ENCODE data around the gene COA1.
"Not testable (repeated sequence)": the region's sequence is repeated elsewhere in the genome, so short reads cannot be mapped to it uniquely, and the experiment has no call there.

Gene COA1

DNA sequence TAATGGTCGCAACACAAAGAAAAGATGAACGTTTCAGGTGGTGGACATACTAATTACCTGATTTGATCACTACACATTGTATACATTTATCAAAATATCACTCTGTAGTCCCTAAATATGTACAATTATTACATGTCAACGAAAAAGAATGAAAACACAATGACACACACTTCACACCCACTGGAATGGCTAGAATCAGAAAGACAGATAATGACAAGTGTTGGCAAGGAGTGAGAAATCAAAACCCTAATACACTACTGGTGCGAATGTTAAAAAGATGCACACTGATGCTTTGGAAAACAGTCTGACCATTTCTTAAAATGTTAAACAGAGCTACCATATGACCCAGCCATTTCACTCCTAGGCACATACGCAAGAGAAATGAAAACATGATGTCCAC is 2.3 kb downstream of the COA1 start:
- no peak for DNase-seq (ENCODE audit: low read depth)

DNA sequence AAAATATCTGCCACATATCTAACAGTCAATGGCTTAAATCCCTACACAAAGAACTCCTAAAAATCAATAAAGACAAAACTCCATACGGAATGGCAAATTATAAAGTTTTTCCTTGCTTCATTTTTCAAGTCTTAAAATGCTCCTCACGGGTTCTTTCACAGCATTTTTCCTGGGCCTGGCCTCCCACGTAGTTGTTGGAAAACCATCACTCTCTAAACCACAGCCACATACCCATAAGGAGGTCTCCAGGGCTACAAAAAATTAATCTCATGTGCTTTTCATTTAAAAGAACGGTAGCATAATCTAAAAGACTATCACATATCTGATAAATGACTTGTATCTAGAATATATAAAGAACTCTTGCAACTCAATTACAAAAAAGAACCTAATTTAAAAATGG is 2.9 kb downstream of the COA1 start:
- no peak for DNase-seq (ENCODE audit: low read depth)

DNA sequence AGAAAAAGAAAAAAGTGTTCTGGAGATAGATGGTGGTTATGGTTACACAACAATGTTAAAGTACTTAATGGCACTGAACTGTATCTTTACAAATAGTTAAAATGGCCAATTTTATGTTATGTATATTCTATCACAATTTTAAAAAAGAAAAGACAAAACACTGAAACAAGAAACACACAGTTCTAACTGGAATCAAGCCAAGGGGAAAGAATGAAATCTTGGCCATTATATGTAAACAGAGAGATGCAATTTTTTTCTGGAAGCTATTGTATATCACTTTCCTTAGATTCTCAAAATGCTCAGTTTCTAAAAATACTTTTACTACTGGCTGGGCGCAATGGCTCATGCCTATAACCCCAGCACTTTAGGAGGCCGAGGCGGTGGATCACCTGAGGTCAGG is 4.1 kb downstream of the COA1 start:
- DNase-seq (ENCODE audit: low read depth), result no peak

DNA sequence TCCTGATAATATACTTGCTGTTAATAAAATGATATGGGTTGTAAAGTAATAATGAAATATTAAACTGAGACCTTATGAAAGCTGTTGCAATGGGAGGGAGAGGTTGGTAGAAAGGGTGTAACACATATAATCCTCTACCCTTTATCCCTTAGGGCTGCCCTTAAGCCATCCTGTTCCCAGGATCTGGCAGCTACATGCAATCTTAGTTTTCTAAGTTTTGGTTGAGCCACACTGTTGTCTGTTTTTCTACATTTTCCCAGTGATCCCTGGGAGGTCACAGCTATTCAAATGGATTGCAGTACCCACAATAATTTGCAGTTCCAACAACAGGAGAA is 6.3 kb downstream of the COA1 start:
- no peak for DNase-seq (ENCODE audit: low read depth)

DNA sequence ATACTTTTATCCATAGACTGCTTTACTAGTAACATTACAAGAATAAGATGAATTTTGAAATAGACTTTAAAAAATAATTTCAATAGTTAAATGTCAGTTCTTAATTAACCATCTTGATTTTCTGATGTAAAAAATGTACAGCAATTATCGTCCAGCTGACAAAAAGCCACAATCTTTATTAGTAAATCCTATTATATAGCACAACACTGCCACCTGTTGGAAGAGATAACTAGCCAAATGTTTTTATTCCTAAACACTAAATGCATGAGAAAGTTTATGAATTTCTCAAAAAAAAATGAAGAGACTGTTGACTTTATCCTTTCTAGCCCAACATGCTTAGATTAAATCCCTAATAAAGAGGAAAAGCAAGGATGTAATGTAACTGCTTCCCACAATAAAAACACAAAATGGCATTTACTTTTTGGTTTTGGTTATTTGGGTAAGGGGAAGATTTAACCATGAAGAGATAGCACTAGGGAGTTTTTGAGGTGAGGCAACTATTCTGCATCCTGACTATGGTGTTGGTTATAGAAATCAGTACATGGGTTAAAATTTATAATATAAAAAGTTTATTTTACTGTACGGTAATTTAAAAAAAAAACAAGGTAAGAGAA is 8.0 kb downstream of the COA1 start:
- no peak for DNase-seq (ENCODE audit: low read depth)

DNA sequence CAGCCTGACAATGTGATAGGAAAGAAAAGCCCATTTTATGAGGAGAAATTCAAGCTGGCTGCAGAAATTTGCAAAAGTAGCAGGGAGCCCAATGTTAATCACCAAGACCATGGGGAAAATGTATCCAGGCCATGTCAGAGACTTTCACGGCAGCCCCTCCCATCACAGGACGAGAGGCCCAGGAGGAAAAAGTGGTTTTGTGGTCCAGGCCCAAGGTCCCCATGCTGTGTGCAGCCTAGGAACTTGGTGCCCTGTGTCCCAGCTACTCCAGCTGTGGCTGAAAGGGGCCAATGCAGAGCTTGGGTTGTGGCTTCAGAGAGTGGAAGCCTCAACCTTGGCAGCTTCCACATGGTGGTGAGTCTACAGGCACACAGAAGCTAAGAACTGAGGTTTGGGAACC is 12.7 kb downstream of the COA1 start:
- no peak for DNase-seq (ENCODE audit: low read depth)

DNA sequence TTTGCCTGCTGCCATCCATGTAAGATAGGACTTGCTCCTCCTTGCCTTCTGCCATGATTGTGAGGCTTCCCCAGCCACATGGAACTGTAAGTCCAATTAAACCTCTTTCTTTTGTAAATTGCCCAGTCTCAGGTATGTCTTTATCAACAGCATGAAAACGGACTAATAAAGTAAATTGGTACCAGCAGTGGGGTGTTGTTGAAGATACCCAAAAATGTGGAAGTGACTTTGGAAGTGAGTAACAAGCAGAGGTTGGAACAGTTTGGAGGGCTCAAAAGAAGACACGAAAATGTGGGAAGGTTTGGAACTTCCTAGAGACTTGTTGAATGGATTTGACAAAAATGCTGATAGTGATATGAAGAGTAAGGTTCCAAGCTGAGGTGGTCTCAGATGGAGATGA is 13.4 kb downstream of the COA1 start:
- not testable (repeated sequence) for DNase-seq (ENCODE audit: low read depth)

DNA sequence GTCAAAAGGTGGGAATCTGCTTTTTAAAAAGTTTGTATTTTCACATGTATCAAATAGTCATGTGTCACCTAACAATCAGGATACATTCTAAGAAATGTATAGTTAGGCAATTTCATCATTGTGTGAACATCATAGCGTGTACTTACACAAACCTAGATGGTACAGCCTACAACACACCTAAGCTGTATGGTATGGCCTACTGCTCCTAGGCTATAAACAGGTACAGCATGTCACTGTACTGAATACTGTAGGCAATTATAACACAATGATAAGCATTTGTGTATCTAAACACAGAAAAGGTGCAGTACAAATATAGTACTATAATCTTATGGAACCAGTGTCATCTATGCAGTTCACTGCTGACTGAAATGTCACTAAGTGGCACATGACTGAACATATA is 17.8 kb downstream of the COA1 start:
- no peak for DNase-seq (ENCODE audit: low read depth)

DNA sequence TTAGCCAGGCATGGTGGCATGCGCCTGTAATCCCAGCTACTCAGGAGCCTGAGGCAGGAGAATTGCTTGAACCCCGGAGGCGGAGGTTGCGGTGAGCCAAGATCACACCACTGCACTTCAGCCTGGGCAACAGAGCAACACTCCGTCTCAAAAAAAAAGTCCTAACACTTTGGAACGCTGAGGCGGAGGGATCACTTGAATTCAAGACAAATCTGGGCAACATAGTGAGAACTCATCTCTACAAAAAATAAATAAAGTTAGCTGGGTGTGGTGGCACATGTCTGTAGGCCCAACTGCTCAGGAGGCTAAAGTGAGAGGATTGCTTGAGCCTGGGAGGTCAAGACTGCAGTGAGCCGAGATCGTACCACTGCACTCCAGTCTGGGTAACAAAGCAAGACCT is 21.3 kb downstream of the COA1 start:
- not testable (repeated sequence) for DNase-seq (ENCODE audit: low read depth)

DNA sequence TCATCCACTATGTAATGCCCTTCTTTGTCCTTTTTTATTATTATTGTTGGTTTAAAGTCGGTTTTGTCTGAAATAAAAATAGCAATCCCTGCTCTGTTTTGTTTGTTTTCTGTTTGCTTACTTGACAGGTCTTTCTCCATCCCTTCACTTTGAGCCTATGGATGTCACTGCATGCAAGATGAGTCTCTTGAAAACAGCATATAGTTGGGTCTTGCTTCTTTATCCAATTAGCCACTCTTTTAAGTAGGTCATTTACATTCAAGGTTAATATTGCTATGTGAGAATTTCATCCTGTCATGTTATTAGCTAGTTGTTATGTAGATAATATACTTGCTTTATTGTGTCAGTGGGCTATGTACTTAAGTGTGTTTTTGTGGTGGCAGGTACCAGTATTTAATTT is 25.8 kb downstream of the COA1 start:
- DNase-seq (ENCODE audit: low read depth), result no peak

DNA sequence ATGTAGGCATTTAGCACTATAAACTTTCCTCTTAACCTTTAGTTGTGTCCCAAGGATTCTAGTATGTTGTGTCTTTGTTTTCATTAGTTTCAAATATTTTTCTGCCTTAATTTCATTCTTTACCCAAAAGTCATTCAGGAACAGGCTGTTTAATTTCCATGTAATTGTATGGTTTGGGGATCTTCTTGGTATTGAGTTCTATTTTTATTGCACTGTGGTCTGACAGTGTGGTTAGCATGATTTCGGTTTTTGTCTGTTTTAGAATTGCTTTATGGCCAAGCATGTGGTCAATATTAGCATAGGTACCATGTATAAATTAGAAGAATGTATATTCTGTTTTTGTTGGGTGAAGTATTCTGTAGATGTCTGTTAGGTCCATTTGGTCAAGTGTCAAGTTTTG is 26.3 kb downstream of the COA1 start:
- DNase-seq (ENCODE audit: low read depth), result no peak

DNA sequence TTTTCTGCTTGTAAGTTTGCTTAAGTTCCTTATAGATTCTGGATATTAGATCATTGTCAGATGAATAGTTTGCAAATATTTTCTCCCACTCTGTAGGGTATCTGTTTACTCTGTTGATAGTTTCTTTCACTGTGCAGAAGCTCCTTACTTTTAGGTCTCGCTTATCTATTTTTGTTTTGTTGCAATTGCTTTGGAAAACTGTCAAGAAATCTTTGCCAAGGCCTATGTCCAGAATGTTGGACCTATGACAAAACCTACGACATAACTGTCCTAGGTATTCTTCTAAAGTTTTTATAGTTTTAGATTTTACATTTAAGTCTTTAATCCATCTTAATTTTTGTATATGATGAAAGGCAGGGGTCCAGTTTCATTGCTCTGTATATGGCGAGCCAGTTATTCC is 27.4 kb downstream of the COA1 start:
- no peak for DNase-seq (ENCODE audit: low read depth)

DNA sequence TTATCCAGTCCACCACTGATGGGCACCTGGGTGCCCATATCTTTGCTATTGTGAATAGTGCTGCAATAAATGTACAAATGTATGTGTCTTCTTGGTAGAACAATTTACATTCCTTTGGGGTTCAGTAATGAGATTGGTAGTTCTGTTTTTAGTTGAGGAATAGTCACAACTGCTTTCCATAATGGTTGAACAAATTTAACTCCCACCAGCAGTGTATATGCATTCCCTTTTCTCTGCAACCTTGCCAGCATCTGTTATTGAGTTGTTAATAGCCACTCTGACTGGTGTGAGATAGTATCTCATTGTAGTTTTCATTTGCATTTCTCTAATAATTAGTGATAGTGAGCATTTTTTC is 27.8 kb downstream of the COA1 start:
- no peak for DNase-seq (ENCODE audit: low read depth)

DNA sequence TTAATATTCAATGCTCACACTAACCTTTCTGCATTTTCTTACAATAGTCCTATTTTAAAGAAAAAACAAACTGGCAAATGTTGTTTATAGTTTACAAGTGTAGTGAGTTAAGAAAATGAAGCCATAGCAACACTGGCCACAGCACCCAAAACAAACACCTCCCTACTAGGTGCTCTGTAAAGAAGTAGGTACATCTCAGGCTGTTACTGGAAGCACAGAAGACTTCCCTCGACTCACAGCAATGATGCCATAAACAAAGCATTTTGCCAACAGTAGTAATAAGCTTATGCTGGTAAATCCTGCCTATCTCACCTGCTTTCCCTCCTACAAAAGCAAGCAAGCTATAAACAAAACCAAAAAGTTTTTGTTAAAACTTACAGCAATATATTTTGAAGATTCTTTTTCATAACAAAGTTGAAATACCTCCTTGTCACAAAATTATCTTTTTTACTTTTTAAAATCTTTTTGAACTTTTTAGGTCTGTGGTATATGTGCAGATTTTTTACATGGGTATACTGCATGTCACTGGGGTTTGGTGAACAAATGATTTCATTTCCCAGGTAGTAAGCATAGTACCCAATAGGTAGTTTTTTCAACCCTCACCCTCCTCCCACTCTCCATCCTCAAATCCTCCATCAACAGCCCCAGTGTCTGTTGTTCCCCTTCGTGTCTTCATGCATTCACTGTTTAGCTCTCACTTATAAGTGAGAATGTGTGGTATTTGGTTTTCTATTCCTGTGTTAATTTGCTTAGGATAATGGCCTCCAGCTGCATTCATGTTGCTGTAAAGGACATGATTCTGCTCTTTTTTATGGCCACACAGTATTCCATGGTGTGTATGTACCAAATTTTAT is 28.4 kb downstream of the COA1 start:
- DNase-seq (ENCODE audit: low read depth), result no peak

DNA sequence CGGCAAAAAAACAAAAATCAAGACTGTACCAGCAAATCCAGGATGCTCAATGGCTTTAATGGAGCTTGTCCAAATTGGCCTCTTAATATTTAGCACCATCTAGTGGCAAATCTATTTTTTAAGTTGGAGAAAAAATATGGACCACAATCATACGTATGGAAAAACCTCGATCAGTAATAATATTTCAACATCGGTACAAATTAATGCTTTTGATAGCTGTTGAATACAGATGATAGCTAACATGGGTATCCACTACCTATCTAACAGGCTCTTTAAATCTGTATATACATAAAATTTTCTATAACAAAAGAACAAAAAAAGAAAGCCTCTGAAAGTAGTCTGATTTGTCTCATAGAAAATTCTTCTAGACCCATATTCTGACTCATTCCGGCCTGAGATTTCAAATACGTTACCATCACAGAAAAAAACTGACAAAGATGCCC is 29.2 kb downstream of the COA1 start:
- DNase-seq (ENCODE audit: low read depth), result no peak

DNA sequence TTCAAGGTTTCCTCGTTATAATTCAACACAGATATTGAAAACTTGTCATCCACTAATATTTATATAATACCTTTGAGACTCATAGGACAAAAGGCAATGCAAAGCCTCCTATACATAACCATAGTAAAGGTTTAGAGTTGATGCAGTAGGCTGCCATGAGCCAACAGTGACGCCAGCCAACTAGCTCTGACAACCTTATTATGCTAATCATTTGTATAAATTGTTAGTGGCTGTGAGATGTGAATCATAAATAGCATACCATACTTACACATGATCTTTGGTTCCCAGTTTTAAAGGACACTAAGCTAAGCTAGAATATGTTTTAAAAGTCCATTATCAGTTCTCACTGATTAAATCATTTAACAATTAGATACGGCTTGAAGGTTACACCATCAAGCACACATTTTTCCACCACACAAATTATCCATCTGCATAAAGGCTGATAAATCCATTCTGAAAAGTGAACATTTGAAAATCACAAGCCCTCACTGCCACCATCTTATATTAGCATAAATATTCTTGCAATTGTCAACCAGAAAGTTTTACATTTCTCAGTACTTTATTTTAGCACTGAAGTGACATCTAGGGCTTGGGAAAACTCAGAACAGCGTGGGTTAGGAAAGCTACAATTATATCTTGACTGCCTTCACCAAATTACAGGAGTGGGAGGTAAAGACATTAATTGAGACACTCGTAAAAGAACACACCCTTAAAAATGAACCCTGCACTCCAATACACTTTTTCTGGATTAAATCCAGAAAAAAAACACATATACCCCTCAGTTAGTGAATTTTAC is 30.7 kb downstream of the COA1 start:
- no peak for DNase-seq (ENCODE audit: low read depth)

DNA sequence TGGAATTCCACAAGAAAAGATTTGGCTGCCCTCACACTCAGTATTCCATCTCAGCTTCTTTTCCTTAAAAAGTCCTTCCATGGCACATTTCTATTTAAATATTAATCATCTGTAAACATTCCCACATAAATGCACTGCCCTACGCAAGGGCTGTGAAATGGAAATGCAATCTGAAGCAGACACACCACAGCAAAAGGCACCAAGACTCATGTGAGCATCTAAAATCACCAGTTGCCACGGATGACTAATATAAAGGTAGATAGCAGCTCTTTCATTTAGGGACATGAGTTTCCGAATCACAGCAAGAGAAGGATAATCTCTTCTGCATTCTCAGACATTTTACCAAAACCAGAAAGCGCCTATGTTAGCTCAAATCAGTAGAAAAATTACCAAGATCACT is 31.6 kb downstream of the COA1 start:
- no peak for DNase-seq (ENCODE audit: low read depth)

DNA sequence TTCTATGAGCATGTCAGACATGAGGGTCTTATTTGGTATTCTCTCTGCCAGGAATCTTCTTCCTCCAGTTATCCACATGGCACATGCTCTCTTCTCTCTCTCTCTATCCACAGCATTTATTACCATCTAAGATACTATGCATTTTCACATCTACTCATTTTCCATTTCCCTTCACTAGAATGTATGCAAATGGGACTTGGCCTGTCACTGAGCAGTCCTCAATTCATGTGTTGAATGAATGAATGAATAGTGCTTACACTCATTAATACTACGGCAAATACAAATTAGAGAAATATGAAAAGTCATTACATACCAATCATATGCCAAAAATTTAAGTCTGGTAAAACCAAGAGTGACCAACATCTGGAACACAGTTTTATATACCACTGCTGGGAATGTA is 34.0 kb downstream of the COA1 start:
- no peak for DNase-seq (ENCODE audit: low read depth)

DNA sequence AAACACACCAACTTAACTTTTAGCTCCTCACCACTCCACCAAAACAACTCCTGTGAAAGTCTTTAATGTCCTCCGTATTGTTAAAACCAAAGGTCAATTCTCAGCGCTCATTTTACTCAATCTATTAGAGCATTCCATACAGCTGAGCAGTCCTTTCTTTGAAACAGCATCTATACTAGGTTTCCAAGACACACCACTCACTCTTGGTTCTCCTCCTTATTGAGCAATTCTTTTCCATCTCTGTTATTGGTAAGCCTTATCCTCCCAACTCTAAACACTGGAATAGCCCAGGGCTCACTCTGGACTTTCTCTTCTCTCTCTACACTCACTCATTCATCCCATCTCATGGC is 34.9 kb downstream of the COA1 start:
- DNase-seq (ENCODE audit: low read depth), result no peak

DNA sequence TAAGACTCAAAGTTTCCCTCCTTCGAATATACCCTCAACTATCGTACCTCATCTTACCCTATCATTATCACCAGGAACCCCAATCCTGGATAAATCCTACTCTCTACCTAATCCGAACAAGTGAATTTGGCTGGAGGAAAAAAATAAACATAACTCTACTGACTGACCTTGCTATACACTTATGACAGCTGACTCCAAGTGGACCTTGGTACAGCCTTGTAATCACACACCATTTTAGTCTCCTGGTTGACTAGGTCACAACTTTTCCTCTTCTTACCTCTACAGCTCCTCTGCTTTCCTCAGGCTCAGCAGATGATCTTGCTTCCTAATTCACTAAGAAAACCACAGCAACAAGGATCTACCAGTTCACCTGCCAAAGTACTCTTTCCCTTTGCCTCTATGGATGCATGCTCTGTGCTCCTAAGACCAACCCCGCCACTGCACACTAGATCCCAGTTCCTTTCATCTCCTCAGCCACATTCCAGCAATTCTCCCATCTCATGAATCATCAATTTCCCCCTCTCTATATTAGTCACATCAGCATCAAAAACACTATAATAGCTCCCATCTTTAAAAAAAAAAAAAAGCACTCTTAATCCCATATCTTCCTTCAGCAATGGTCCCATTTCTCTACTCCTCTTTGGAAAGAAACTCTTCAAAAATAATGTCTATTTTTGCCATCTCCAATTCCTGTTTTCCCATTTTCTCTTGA is 35.5 kb downstream of the COA1 start:
- DNase-seq (ENCODE audit: low read depth), result no peak

DNA sequence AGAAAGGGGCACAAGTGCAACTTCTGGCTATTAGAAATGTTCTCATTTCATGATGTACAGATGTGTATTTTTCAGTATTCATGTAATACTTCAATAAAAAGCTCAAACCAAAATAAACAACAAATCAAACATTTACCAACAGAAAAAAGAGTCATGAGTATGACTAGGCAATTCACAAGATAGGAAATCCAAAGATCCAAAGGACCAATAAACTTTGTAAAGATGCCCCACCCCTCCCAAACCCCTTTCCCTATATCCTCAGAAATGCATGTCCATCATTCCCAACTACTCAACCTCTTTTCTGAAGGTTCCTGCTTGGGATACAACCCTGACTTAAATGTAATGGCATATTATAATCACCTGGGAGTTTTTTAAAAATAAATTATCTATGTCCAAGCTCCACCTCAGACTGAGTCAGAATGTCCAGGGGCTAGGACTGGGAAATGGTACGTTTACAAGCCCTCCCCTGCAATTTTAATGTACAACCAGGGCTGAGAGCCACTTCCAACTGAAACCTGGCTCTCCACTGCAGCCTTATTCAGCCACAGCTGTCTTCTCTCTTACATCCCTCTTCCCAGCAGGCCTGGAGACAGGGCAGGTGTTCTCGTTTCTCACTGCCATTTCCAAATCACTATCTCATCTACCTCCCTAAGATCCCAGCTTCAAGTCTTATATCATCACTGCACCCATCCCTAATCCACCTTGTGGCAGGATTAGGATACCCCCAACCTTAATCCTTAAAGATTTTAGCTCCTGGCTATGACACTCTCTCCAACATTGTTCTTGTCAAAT is 36.5 kb downstream of the COA1 start:
- no peak for DNase-seq (ENCODE audit: low read depth)

DNA sequence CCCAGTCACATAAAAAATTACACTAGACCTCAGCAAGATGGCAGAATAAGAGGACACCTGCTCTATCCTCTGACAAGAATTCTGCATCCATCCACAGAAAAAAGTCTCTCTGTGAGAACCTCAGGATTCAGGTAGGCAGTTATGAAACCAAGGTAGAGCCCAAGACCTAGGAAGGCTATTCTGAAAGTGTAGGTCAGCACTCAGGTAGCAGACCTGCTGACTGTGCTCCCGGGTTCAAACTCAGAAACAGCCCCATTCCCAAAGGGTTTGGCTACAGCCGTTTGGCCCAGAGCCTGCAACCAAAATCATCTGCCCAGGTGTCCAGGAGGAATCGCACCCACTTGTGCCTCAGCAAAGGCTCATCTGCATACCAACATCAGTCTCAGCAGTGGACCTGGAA is 37.7 kb downstream of the COA1 start:
- no peak for DNase-seq (ENCODE audit: low read depth)
